Thyroid gland (tissue), 4 donors: ENCODE data around the gene C14orf93. TPM values are rescaled to one million over a fixed set of nuclear protein-coding genes. Genes with fewer than 3 reads are reported as not detected.
"Not testable (repeated sequence)": the region's sequence is repeated elsewhere in the genome, so short reads cannot be mapped to it uniquely, and the experiment has no call there.

Source experiments
- DNase-seq, 2 donors: peaks; one replicate each; pipeline ENCODE4 v3.0.0-alpha.2; 2019
- H3K27ac ChIP-seq, 3 donors: fragments of 200-600 bp; sonication (generic); 1 replicate in 2 of 3; 2 replicates in 1 of 3; pipeline ENCODE4 v1.5.1; 2016 to 2019; ENCODE audit warnings: mild to moderate bottlenecking in 1 of 3, moderate library complexity in 1 of 3
- H3K27me3 ChIP-seq: fragments of 200-600 bp; sonication (generic); one replicate; pipeline ENCODE4 v1.5.1; 2019
- H3K36me3 ChIP-seq, 2 donors: fragments of 200-600 bp; sonication (generic); one replicate each; pipeline ENCODE4 v1.5.1; 2016 to 2019
- H3K4me1 ChIP-seq, 2 donors: fragments of 200-600 bp; sonication (generic); one replicate each; pipeline ENCODE4 v1.5.1; 2017 to 2019
- H3K4me3 ChIP-seq, 3 donors: fragments of 200-600 bp; sonication (generic); replicated peaks in 1 of 3; 1 replicate in 2 of 3; 2 replicates in 1 of 3; pipeline ENCODE4 v1.5.1; 2016; ENCODE audit warnings: mild to moderate bottlenecking in 1 of 3
- H3K9me3 ChIP-seq: fragments of 200-600 bp; sonication (generic); one replicate; pipeline ENCODE4 v1.5.1; 2017
- CTCF ChIP-seq, 6 experiments: fragments of 200-600 bp in 3 of 6; fragments of 450-650 bp in 3 of 6; sonication (generic) in 3 of 6; IDR thresholded peaks; one replicate each; pipeline ENCODE4 v1.5.1; 2016 to 2019; ENCODE audit warnings: antibody characterized with exemption in 6 of 6, mild to moderate bottlenecking in 2 of 6, inconsistent platforms in 1 of 6, moderate library complexity in 1 of 6
- POLR2A ChIP-seq, 2 donors: fragments of 450-650 bp; IDR thresholded peaks; one replicate each; pipeline ENCODE4 v1.6.1; 2017; ENCODE audit warnings: antibody characterized with exemption in 2 of 2, mild to moderate bottlenecking in 2 of 2, moderate library complexity in 1 of 2
- WGBS, 2 donors: methylation state at CpG; one replicate each; pipeline ENCODE4 v1.1.5; 2017; 5-methylcytosine and 5-hydroxymethylcytosine counted together
- intact Hi-C: fragments of 100-400 bp; cut with DNase I; formaldehyde crosslinking; loops from one replicate; pipeline ENCODE4 v1.15.1; 2023
- total RNA-seq, 4 donors: library from RNA; depleted of rRNA; stranded (reverse); fragments of >200 nt; gene quantifications; one replicate each; pipeline ENCODE4 v1.2.3, GENCODE V29; 2016

Gene C14orf93
- total RNA-seq, 4 donors from 2014 or later, result 11.6 to 20.6 (median 15.4) TPM

- no peaks in the 10 kb centered on the region for H3K36me3 ChIP-seq
- 91 to 95% methylated on average over 6 of the region's 6 CpGs for WGBS, 2 donors
- DNase-seq, result no peak
Measured at GRCh38 chr14:22962061-22962676, 47.8 kb downstream of the C14orf93 start.

GRCh38 chr14:22955702-22956569 lies 54.0 kb downstream of the C14orf93 start:
- peak overlapping the region in 2 of 3 donors; percentile 62 to 70 for H3K4me3 ChIP-seq
- H3K4me1 ChIP-seq, result peaks cover 9 to 11% of the 10 kb centered on the region in 2 donors
- peak overlapping the region; percentile 80 to 98 (median 91) for H3K27ac ChIP-seq
- no peaks in the 10 kb centered on the region for H3K27me3 ChIP-seq
- H3K36me3 ChIP-seq, result no peaks in the 10 kb centered on the region
- DNase-seq, result no peak
- 28 to 29% methylated on average over 19 of the region's 19 CpGs for WGBS, 2 donors
- intact Hi-C loops, result no loop called here
- TF ChIP-seq CTCF (IDR thresholded peaks at IDR 0.05), result no peak
- TF ChIP-seq POLR2A (IDR thresholded peaks at IDR 0.05), result no peak
- no peaks in the 10 kb centered on the region for H3K9me3 ChIP-seq

More at GRCh38 chr14:22962061-22962676, 47.8 kb downstream of the C14orf93 start:
- H3K9me3 ChIP-seq, result no peaks in the 10 kb centered on the region
- no peak overlapping the region for H3K27ac ChIP-seq
- TF ChIP-seq POLR2A (IDR thresholded peaks at IDR 0.05), result no peak
- TF ChIP-seq CTCF (IDR thresholded peaks at IDR 0.05), result no peak
- intact Hi-C loops, result no loop called here
- peaks cover 0 to 3% of the 10 kb centered on the region in 2 donors for H3K4me1 ChIP-seq
- no peaks in the 10 kb centered on the region for H3K27me3 ChIP-seq
- H3K4me3 ChIP-seq, result no peak overlapping the region

GRCh38 chr14:22952418-22952817 lies 57.5 kb downstream of the C14orf93 start:
- Histone ChIP-seq H3K9me3 (no peaks in the 10 kb centered on the region), H3K4me3 (no peak overlapping the region), H3K4me1 (peaks cover 8 to 11% of the 10 kb centered on the region in 2 donors), H3K36me3 (peaks cover 0 to 1% of the 10 kb centered on the region in 2 donors), H3K27ac (no peak overlapping the region), H3K27me3 (no peaks in the 10 kb centered on the region)
- WGBS, 2 donors, result 92 to 100% methylated on average over 1 of the region's 1 CpG
- DNase-seq, result no peak
- intact Hi-C loops, result no loop called here
- no peak for TF ChIP-seq CTCF (IDR thresholded peaks at IDR 0.05)

GRCh38 chr14:22951795-22952194 lies 58.1 kb downstream of the C14orf93 start:
- H3K9me3 ChIP-seq, H3K36me3 ChIP-seq, DNase-seq, H3K27ac ChIP-seq, H3K27me3 ChIP-seq, H3K4me3 ChIP-seq, intact Hi-C loops: not testable (repeated sequence)
- peaks cover 6 to 11% of the 10 kb centered on the region in 2 donors for H3K4me1 ChIP-seq
- 92 to 95% methylated on average over 8 of the region's 8 CpGs for WGBS, 2 donors

- no peak for TF ChIP-seq CTCF (IDR thresholded peaks at IDR 0.05)
- TF ChIP-seq POLR2A (IDR thresholded peaks at IDR 0.05), result no peak
- intact Hi-C loops, result no loop called here
- peaks cover 0 to 7% of the 10 kb centered on the region in 2 donors for H3K36me3 ChIP-seq
Measured at GRCh38 chr14:22945642-22946041, 64.3 kb downstream of the C14orf93 start.

More at GRCh38 chr14:22945642-22946041, 64.3 kb downstream of the C14orf93 start:
- Histone ChIP-seq H3K4me3 (no peak overlapping the region), H3K4me1 (no peaks in the 10 kb centered on the region), H3K9me3 (no peaks in the 10 kb centered on the region), H3K27me3 (no peaks in the 10 kb centered on the region), H3K27ac (no peak overlapping the region)
- WGBS, 2 donors, result 91 to 94% methylated on average over 3 of the region's 3 CpGs
- no peak for DNase-seq
